ENCODE results near the gene PDE8A. TPM values are rescaled to one million over a fixed set of nuclear protein-coding genes. Genes with fewer than 3 reads are reported as not detected.

Gene PDE8A
- total RNA-seq, 1 experiment from 2014 or later: 32.0 TPM

- Mint-ChIP-seq H3K36me3 (ENCODE audit: insufficient read depth, unreplicated experiment) (no peaks in the 10 kb centered on the region), H3K27ac (ENCODE audit: unreplicated experiment) (no peak overlapping the region), H3K27me3 (ENCODE audit: insufficient read depth, unreplicated experiment) (no peaks in the 10 kb centered on the region), H3K9me3 (ENCODE audit: unreplicated experiment) (no peaks in the 10 kb centered on the region), H3K4me3 (ENCODE audit: unreplicated experiment) (no peak overlapping the region), H3K4me1 (ENCODE audit: low read depth, unreplicated experiment) (no peaks in the 10 kb centered on the region)
- intact Hi-C loops (cut with micrococcal nuclease; ENCODE audit: unreplicated experiment): no loop called here
- Histone ChIP-seq H3K36me3 (ENCODE audit: control insufficient read depth, insufficient read depth, low read length) (no peaks in the 10 kb centered on the region), H3K4me3 (ENCODE audit: low read depth, low read length) (no peak overlapping the region), H3K9me3 (no peaks in the 10 kb centered on the region), H3K27me3 (replicated peaks; ENCODE audit: control insufficient read depth, insufficient read depth, low read length) (no peaks in the 10 kb centered on the region; the same call in 1 of the 2 replicates), H3K4me1 (peaks cover 11% of the 10 kb centered on the region)
- TF ChIP-seq, protein P1, sequence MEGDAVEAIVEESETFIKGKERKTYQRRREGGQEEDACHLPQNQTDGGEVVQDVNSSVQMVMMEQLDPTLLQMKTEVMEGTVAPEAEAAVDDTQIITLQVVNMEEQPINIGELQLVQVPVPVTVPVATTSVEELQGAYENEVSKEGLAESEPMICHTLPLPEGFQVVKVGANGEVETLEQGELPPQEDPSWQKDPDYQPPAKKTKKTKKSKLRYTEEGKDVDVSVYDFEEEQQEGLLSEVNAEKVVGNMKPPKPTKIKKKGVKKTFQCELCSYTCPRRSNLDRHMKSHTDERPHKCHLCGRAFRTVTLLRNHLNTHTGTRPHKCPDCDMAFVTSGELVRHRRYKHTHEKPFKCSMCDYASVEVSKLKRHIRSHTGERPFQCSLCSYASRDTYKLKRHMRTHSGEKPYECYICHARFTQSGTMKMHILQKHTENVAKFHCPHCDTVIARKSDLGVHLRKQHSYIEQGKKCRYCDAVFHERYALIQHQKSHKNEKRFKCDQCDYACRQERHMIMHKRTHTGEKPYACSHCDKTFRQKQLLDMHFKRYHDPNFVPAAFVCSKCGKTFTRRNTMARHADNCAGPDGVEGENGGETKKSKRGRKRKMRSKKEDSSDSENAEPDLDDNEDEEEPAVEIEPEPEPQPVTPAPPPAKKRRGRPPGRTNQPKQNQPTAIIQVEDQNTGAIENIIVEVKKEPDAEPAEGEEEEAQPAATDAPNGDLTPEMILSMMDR (IDR thresholded peaks at IDR 0.05; ENCODE audit: insufficient read depth in 1 of 2, low read depth in 1 of 2, low read length in 1 of 2, severe bottlenecking in 1 of 2, unreplicated experiment in 1 of 2): no peak
- no TSS peak for BruUV-seq (replicated peaks)
- no peak for DNase-seq
- CTCF ChIA-PET: interaction anchor here (3.2 kb wide), 1 partner anchor 57 kb away, joined by 28 read pairs; no protein-coding TSS in a partner anchor
- POLR2A ChIA-PET: no interaction called here
Observed at GRCh38 chr15:84953136-84953535, 28.5 kb upstream of the PDE8A start.

DNA sequence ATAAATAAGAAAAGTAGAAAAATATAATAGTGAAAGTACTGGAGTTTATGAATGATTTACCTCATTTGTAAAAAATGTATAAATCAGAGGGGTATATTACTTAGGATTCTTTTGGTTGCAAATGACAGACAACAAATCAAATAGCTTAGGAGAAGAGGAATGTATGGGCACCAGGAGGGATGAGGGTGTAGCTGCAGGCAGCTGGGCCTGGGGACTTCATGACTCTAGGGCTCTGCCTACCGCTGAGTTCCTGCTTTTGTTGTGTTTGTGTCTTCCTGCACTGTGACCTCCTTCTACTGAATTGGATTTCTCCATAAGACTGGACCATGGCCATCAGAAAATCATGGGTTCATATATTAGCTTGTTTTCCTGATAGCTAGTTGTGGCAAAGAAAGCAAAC lies 27.9 kb upstream of the PDE8A start:
- peaks cover 11% of the 10 kb centered on the region for H3K4me1 ChIP-seq
- TF ChIP-seq, protein P1 (IDR thresholded peaks at IDR 0.05; ENCODE audit: insufficient read depth in 1 of 2, low read depth in 1 of 2, low read length in 1 of 2, severe bottlenecking in 1 of 2, unreplicated experiment in 1 of 2): no peak
- no peak overlapping the region for H3K27ac Mint-ChIP-seq (ENCODE audit: unreplicated experiment)
- no peaks in the 10 kb centered on the region; the same call in 1 of the 2 replicates for H3K27me3 ChIP-seq (replicated peaks; ENCODE audit: control insufficient read depth, insufficient read depth, low read length)
- H3K4me1 Mint-ChIP-seq (ENCODE audit: low read depth, unreplicated experiment): no peaks in the 10 kb centered on the region
- intact Hi-C loops (cut with micrococcal nuclease; ENCODE audit: unreplicated experiment): no loop called here
- POLR2A ChIA-PET: no interaction called here
- no peak for DNase-seq
- CTCF ChIA-PET: interaction anchor here (3.2 kb wide), 1 partner anchor 57 kb away, joined by 28 read pairs; no protein-coding TSS in a partner anchor
- no peak overlapping the region for H3K4me3 Mint-ChIP-seq (ENCODE audit: unreplicated experiment)
- H3K4me3 ChIP-seq (ENCODE audit: low read depth, low read length): no peak overlapping the region
- no TSS peak for BruUV-seq (replicated peaks)
- H3K36me3 ChIP-seq (ENCODE audit: control insufficient read depth, insufficient read depth, low read length): no peaks in the 10 kb centered on the region
- no peaks in the 10 kb centered on the region for H3K9me3 Mint-ChIP-seq (ENCODE audit: unreplicated experiment)
- H3K27me3 Mint-ChIP-seq (ENCODE audit: insufficient read depth, unreplicated experiment): no peaks in the 10 kb centered on the region
- H3K9me3 ChIP-seq: no peaks in the 10 kb centered on the region
- no peaks in the 10 kb centered on the region for H3K36me3 Mint-ChIP-seq (ENCODE audit: insufficient read depth, unreplicated experiment)

DNA sequence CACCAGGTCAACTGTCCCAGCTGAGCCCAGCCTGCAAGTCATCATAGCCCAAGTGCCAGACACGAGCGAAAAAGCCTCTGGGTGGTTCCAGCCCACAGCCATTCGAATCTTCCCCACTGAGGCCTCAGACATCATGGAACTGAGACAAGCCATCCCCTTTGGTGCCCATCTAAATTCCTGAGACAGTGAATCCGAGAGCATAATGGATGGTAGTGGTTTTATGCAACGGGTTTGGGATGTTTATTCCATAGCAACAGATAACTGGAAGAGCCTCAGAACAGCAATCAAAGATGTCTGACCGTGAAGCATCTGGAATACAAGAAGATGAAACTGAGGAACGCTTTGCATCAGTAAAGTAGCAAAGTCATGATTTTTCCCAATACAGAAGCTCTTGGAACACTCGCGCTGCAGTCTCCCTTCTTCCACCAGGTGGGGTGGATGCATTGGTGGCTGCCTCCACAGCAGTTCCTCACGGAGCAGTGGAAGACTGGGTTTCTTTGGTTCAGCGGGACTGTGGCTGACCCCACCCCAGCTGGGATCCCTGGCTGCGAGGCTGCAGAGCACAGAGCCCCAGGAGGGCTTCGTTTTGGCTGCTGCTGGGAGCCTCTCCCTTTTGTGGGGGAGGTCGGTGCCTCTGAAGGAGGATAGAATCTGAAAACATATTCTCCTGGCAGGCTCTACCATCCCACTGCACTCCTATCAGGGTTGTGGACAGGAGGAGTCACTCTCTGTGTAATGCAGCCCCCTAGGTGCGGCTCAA lies 26.4 kb upstream of the PDE8A start:
- no peaks in the 10 kb centered on the region for H3K36me3 ChIP-seq (ENCODE audit: control insufficient read depth, insufficient read depth, low read length)
- Mint-ChIP-seq H3K4me1 (ENCODE audit: low read depth, unreplicated experiment) (peaks cover 7% of the 10 kb centered on the region), H3K9me3 (ENCODE audit: unreplicated experiment) (no peaks in the 10 kb centered on the region), H3K36me3 (ENCODE audit: insufficient read depth, unreplicated experiment) (no peaks in the 10 kb centered on the region), H3K4me3 (ENCODE audit: unreplicated experiment) (peak overlapping the region; percentile 39), H3K27ac (ENCODE audit: unreplicated experiment) (no peak overlapping the region), H3K27me3 (ENCODE audit: insufficient read depth, unreplicated experiment) (no peaks in the 10 kb centered on the region)
- H3K4me3 ChIP-seq (ENCODE audit: low read depth, low read length): peak overlapping the region; percentile 19; the same call in 1 of the 2 replicates
- peak; percentile 81 to 82 for DNase-seq
- CTCF ChIA-PET: interaction anchor here (0.6 to 3.2 kb wide), 8 partner anchors 26 to 179 kb away, joined by 3 to 28 read pairs (median 4); no protein-coding TSS in a partner anchor
- POLR2A ChIA-PET: no interaction called here
- no peaks in the 10 kb centered on the region; the same call in 1 of the 2 replicates for H3K27me3 ChIP-seq (replicated peaks; ENCODE audit: control insufficient read depth, insufficient read depth, low read length)
- peaks cover 18% of the 10 kb centered on the region for H3K4me1 ChIP-seq
- no TSS peak for BruUV-seq (replicated peaks)
- TF ChIP-seq, protein P1 (IDR thresholded peaks at IDR 0.05; ENCODE audit: insufficient read depth in 1 of 2, low read depth in 1 of 2, low read length in 1 of 2, severe bottlenecking in 1 of 2, unreplicated experiment in 1 of 2): peak; percentile 79 to 92
- intact Hi-C loops (cut with micrococcal nuclease; ENCODE audit: unreplicated experiment): loop anchor here (1.0 kb wide), 3 partner anchors 25 to 89 kb away; no protein-coding TSS in a partner anchor
- H3K9me3 ChIP-seq: no peaks in the 10 kb centered on the region
